Smooth muscle cell (in vitro differentiated cells): ENCODE data around the gene PGAP2. TPM values are rescaled to one million over a fixed set of nuclear protein-coding genes. Genes with fewer than 3 reads are reported as not detected.
"Not testable (repeated sequence)": the region's sequence is repeated elsewhere in the genome, so short reads cannot be mapped to it uniquely, and the experiment has no call there.

ENCODE experiments used
- DNase-seq: peaks from one replicate; lab custom pipeline; 2025; ENCODE audit not compliant: unreplicated experiment; lab: John Stamatoyannopoulos, UW
- H2AFZ ChIP-seq: fragments of 200-600 bp; sonication (generic); 2 replicates; pipeline ENCODE4 v1.6.0; 2016; ENCODE audit warnings: antibody characterized with exemption, low read depth, mild to moderate bottlenecking
- H3F3A ChIP-seq: fragments of 200-600 bp; sonication (generic); 2 replicates; pipeline ENCODE4 v1.6.0; 2017; ENCODE audit warnings: antibody characterized with exemption, low read depth
- H3K27ac ChIP-seq: fragments of 200-600 bp; sonication (generic); 2 replicates; pipeline ENCODE4 v1.5.1; 2016; ENCODE audit warnings: low read depth, mild to moderate bottlenecking
- H3K27me3 ChIP-seq: fragments of 200-600 bp; sonication (generic); 2 replicates; pipeline ENCODE4 v1.6.1; 2016; ENCODE audit warnings: low read depth, mild to moderate bottlenecking
- H3K36me3 ChIP-seq: fragments of 200-600 bp; sonication (generic); 2 replicates; pipeline ENCODE4 v1.5.1; 2016; ENCODE audit warnings: low read depth
- H3K4me1 ChIP-seq: fragments of 200-600 bp; sonication (generic); 2 replicates; pipeline ENCODE4 v1.5.1; 2016; ENCODE audit warnings: low read depth
- H3K4me2 ChIP-seq: fragments of 200-600 bp; sonication (generic); 2 replicates; pipeline ENCODE4 v1.6.0; 2016; ENCODE audit warnings: mild to moderate bottlenecking
- H3K4me3 ChIP-seq: fragments of 200-600 bp; sonication (generic); 2 replicates; pipeline ENCODE4 v1.5.1; 2016; ENCODE audit warnings: mild to moderate bottlenecking
- H3K79me2 ChIP-seq: fragments of 200-600 bp; sonication (generic); 2 replicates; pipeline ENCODE4 v1.6.0; 2016; ENCODE audit warnings: low read depth, mild to moderate bottlenecking
- H3K9ac ChIP-seq: fragments of 200-600 bp; sonication (generic); 2 replicates; pipeline ENCODE4 v1.6.0; 2016; ENCODE audit warnings: low read depth
- H3K9me3 ChIP-seq: fragments of 200-600 bp; sonication (generic); replicated peaks from 2 replicates; pipeline ENCODE4 v1.5.1; 2016; ENCODE audit warnings: low read depth
- H4K20me1 ChIP-seq: fragments of 200-600 bp; sonication (generic); 2 replicates; pipeline ENCODE4 v1.6.0; 2016; ENCODE audit warnings: low read depth
- WGBS: methylation state at CpG from one replicate; pipeline ENCODE4 v1.1.7; 2016; ENCODE audit warnings: low lambda C conversion rate; 5-methylcytosine and 5-hydroxymethylcytosine counted together
- polyA plus RNA-seq: library from polyadenylated mRNA; unstranded; fragments of >200 nt; fragmentation: Nextera tagmentation; extraction: Ambion mirVana; gene quantifications from 2 replicates; pipeline ENCODE4 v1.2.1, GENCODE V29; 2016
- total RNA-seq: library from RNA; depleted of rRNA; stranded (reverse); fragments of >200 nt; gene quantifications from 2 replicates; pipeline ENCODE4 v1.2.3, GENCODE V29; 2014
- TF ChIP-seq, protein P1 (sequence below): fragments of 200-600 bp; sonication (generic); IDR thresholded peaks from 2 replicates; pipeline ENCODE4 v1.5.1; 2017; ENCODE audit warnings: borderline replicate concordance, mild to moderate bottlenecking, antibody characterized with exemption; ENCODE audit not compliant: insufficient read depth, poor library complexity, severe bottlenecking

The PGAP2 gene
- total and polyA plus RNA-seq, 2 experiments from 2014 or later: 8.7 to 10.9 TPM

DNA sequence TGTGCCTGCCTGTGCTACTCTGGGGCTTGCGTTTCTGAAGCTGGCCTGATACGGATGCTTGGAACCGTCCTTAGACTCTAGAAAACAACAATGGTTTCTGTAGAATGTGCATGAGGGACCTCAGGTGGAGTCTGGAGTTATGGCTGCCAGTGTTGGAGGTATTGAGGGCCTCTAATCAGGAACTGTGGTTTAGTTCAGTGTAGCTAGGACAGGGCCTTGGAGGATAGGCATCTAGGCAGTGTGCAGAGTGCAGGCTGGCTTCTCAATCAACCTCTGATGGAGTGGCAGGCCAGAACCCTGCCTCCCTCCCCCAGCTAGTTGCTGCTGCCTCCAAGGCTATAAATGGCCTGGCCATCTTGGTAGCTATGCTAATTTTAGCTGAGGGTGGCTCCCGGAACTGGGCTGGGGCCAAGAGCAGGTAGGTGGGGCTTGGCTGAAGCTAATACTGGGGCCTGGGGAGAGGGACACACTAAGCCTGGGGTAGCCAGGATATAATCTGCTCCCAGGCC is 51.1 kb downstream of the PGAP2 start:
- 80% methylated on average over 4 of the region's 4 CpGs for WGBS
- no peak overlapping the region for H3K27ac ChIP-seq
- no peak overlapping the region for H3K4me2 ChIP-seq
- no peak overlapping the region for H2AFZ ChIP-seq
- TF ChIP-seq, protein P1, sequence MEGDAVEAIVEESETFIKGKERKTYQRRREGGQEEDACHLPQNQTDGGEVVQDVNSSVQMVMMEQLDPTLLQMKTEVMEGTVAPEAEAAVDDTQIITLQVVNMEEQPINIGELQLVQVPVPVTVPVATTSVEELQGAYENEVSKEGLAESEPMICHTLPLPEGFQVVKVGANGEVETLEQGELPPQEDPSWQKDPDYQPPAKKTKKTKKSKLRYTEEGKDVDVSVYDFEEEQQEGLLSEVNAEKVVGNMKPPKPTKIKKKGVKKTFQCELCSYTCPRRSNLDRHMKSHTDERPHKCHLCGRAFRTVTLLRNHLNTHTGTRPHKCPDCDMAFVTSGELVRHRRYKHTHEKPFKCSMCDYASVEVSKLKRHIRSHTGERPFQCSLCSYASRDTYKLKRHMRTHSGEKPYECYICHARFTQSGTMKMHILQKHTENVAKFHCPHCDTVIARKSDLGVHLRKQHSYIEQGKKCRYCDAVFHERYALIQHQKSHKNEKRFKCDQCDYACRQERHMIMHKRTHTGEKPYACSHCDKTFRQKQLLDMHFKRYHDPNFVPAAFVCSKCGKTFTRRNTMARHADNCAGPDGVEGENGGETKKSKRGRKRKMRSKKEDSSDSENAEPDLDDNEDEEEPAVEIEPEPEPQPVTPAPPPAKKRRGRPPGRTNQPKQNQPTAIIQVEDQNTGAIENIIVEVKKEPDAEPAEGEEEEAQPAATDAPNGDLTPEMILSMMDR: no peak
- no peaks in the 10 kb centered on the region for H3K36me3 ChIP-seq
- H3K79me2 ChIP-seq: peaks cover 85% of the 10 kb centered on the region
- no peak for DNase-seq
- no peaks in the 10 kb centered on the region for H3K27me3 ChIP-seq
- no peaks in the 10 kb centered on the region for H3F3A ChIP-seq
- H3K4me3 ChIP-seq: no peak overlapping the region
- H3K4me1 ChIP-seq: peaks cover 9% of the 10 kb centered on the region
- peaks cover 45% of the 10 kb centered on the region for H4K20me1 ChIP-seq
- H3K9ac ChIP-seq: no peak overlapping the region
- H3K9me3 ChIP-seq: no peaks in the 10 kb centered on the region

DNA sequence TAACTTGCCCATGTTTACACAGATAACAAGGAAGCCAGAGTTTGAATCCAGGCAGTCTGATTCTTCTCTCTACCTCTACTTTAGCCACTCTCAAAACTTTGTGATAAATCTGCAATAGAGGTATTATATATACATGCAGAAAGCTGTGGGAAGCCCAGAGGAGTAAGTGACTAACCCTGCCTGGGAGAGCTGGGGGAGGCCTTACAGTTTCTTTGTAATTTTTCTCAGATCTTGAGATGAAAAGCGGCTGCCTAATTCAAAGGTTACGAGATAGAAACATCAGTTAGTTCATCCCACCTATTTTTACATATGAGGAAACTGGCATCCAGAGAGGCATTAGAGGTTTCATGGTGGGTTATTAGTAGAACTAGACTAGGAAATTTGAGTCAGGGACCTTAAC is 52.0 kb downstream of the PGAP2 start:
- Histone ChIP-seq H3K79me2 (peaks cover 94% of the 10 kb centered on the region), H3K4me3 (no peak overlapping the region), H3K27ac (no peak overlapping the region), H3K4me2 (peak overlapping the region; percentile 35), H3K27me3 (no peaks in the 10 kb centered on the region), H4K20me1 (peaks cover 54% of the 10 kb centered on the region), H3K9ac (no peak overlapping the region), H3K9me3 (no peaks in the 10 kb centered on the region), H3F3A (no peaks in the 10 kb centered on the region), H2AFZ (no peak overlapping the region), H3K4me1 (peaks cover 6% of the 10 kb centered on the region), H3K36me3 (no peaks in the 10 kb centered on the region)
- WGBS: 80% methylated on average over 2 of the region's 2 CpGs
- DNase-seq: no peak
- TF ChIP-seq, protein P1: no peak

DNA sequence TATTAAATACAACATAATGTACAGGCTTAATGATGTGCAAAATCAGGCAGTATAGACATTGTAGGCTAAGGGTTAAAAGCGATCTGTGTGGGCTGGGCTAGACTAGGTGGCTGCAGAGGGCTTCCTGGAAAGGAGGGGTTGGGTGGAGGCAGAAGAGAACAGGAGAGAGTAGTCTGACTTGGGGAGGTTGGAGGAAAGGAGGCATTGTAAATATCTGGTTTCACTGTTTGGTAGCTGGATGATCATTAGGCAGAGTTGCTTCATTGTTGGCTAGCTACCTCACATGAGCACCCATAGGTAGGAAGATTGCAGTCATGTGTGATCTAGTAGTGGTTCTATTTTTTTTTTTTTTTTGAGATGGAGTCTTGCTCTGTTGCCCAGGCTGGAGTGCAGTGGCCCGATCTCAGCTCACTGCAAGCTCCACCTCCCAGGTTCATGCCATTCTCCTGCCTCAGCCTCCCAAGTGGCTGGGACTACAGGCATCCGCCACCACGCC is 52.6 kb downstream of the PGAP2 start:
- not testable (repeated sequence) for H2AFZ ChIP-seq, H3K36me3 ChIP-seq, H3F3A ChIP-seq, H3K4me2 ChIP-seq, H3K4me3 ChIP-seq, H3K9ac ChIP-seq, H3K9me3 ChIP-seq, H3K27ac ChIP-seq, H3K27me3 ChIP-seq, DNase-seq
- 92% methylated on average over 4 of the region's 4 CpGs for WGBS
- peaks cover 12% of the 10 kb centered on the region for H3K4me1 ChIP-seq
- peaks cover 93% of the 10 kb centered on the region for H3K79me2 ChIP-seq
- H4K20me1 ChIP-seq: peaks cover 60% of the 10 kb centered on the region

DNA sequence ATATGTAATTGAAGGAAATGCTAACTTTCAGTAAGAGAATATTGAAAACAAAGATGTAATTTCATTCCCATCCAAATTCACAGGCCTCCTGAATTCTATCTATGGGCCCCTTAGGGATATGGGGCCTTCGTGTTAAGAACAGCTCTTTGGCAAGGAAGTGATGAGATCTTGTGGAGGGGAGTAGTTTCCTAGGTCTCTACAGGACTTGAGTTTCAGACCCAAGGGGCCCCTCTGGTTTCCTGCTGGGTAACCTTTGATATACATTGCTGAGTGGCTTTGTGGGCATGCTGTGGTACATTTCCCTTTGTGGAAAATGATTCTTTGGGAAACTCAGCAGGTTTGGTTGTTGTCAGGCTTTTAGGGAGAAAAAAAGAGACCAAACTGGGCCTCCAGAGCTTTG is 53.3 kb downstream of the PGAP2 start:
- H3K36me3 ChIP-seq: no peaks in the 10 kb centered on the region
- peak overlapping the region; percentile 17 for H3K4me2 ChIP-seq
- H3K27ac ChIP-seq: no peak overlapping the region
- no peak overlapping the region for H3K9ac ChIP-seq
- H3K9me3 ChIP-seq: no peaks in the 10 kb centered on the region
- TF ChIP-seq, protein P1: no peak
- H3F3A ChIP-seq: no peaks in the 10 kb centered on the region
- peaks cover 87% of the 10 kb centered on the region for H3K79me2 ChIP-seq
- peaks cover 60% of the 10 kb centered on the region for H4K20me1 ChIP-seq
- 45% methylated on average over 1 of the region's 1 CpG for WGBS
- no peak for DNase-seq
- H2AFZ ChIP-seq: no peak overlapping the region
- H3K27me3 ChIP-seq: no peaks in the 10 kb centered on the region
- H3K4me1 ChIP-seq: peaks cover 15% of the 10 kb centered on the region
- H3K4me3 ChIP-seq: no peak overlapping the region
